DND-41 (cell line): ENCODE data around the gene PUS7L.
"Not testable (repeated sequence)": the region's sequence is repeated elsewhere in the genome, so short reads cannot be mapped to it uniquely, and the experiment has no call there.

Experiments used
- ATAC-seq: fragments of 200-7000 bp; cut with Tn5 transposase; 3 replicates; pipeline ENCODE4 v1.9.1; 2021; ENCODE audit warnings: low read depth; ENCODE audit not compliant: insufficient read depth
- DNase-seq: peaks from one replicate; pipeline ENCODE4 v3.0.0-alpha.2; 2020
- H2AFZ ChIP-seq: 2 replicates; pipeline ENCODE4 v1.6.0; 2012; ENCODE audit warnings: low read depth, low read length
- H3K27ac ChIP-seq: 2 replicates; pipeline ENCODE4 v1.5.1; 2012; ENCODE audit warnings: low read length, inconsistent platforms
- H3K27me3 ChIP-seq: fragments of 200-600 bp; sonication (generic); 2 replicates; pipeline ENCODE4 v1.6.0; 2012; ENCODE audit warnings: low read length, mild to moderate bottlenecking, inconsistent platforms; ENCODE audit not compliant: insufficient read depth, poor library complexity
- H3K36me3 ChIP-seq: 2 replicates; pipeline ENCODE4 v1.5.1; 2012; ENCODE audit warnings: low read length, inconsistent platforms; ENCODE audit not compliant: insufficient read depth
- H3K4me1 ChIP-seq: 2 replicates; pipeline ENCODE4 v1.5.1; 2012; ENCODE audit warnings: mild to moderate bottlenecking, low read length; ENCODE audit not compliant: insufficient read depth
- H3K4me2 ChIP-seq: 2 replicates; pipeline ENCODE4 v1.6.0; 2012; ENCODE audit warnings: mild to moderate bottlenecking, moderate library complexity, low read length, inconsistent platforms; ENCODE audit not compliant: insufficient read depth
- H3K4me3 ChIP-seq, 2 experiments: fragments of 200-600 bp in 1 of 2; shearing (Covaris generic) in 1 of 2; 2 replicates each; pipeline ENCODE4 v1.5.1; 2012 to 2016; ENCODE audit warnings: inconsistent platforms in 2 of 2, low read length in 2 of 2, mild to moderate bottlenecking in 2 of 2, low read depth in 1 of 2, moderate library complexity in 1 of 2
- H3K79me2 ChIP-seq: 2 replicates; pipeline ENCODE4 v1.6.0; 2012; ENCODE audit warnings: low read length, inconsistent platforms; ENCODE audit not compliant: insufficient read depth
- H3K9ac ChIP-seq: 2 replicates; pipeline ENCODE4 v1.6.0; 2012; ENCODE audit warnings: low read depth, mild to moderate bottlenecking, inconsistent platforms, low read length, moderate library complexity
- H3K9me3 ChIP-seq: 2 replicates; pipeline ENCODE4 v1.5.1; 2012; ENCODE audit warnings: low read length, moderate library complexity, mild to moderate bottlenecking, inconsistent platforms; ENCODE audit not compliant: insufficient read depth, severe bottlenecking
- H4K20me1 ChIP-seq: 2 replicates; pipeline ENCODE4 v1.6.0; 2012; ENCODE audit warnings: low read length; ENCODE audit not compliant: insufficient read depth
- EZH2 ChIP-seq: IDR thresholded peaks from 3 replicates; pipeline ENCODE4 v1.6.1; 2012; ENCODE audit warnings: borderline replicate concordance, low read depth, mild to moderate bottlenecking, moderate library complexity, low read length, inconsistent platforms; ENCODE audit not compliant: severe bottlenecking
- TF ChIP-seq, protein P1 (sequence below): IDR thresholded peaks from 2 replicates; pipeline ENCODE4 v1.5.1; 2012; ENCODE audit warnings: borderline replicate concordance, low read length, moderate library complexity, mild to moderate bottlenecking; ENCODE audit not compliant: poor library complexity, severe bottlenecking; ENCODE audit errors: extremely low read depth

PUS7L gene

DNA sequence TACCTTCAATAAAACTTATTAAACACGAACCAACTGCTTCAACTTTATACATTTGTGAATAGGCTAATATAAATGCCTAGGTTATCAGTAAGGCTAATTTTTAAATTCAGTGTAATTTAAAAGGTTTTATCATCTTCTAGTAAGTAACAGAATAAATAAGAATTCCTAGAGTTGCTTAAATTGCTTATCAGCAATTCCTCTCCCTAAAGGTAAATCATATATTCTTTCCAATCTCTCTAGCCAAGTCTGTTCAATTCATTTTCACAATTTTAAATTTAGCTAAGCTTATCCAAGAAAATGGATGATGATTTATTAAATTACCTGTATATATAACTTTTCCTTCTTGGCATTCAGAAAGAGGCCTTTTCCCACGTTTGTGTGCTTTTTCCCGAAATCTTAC, 4.6 kb downstream of the PUS7L start:
- no peak overlapping the region for H3K27ac ChIP-seq
- H3K36me3 ChIP-seq, result peaks cover 12% of the 10 kb centered on the region
- H2AFZ ChIP-seq, result no peak overlapping the region
- H4K20me1 ChIP-seq, result no peaks in the 10 kb centered on the region
- peaks cover 23% of the 10 kb centered on the region for H3K79me2 ChIP-seq
- H3K27me3 ChIP-seq, result no peaks in the 10 kb centered on the region
- H3K9ac ChIP-seq, result no peak overlapping the region
- no peak overlapping the region; a peak in 1 of 4 replicates for H3K4me3 ChIP-seq
- no peaks in the 10 kb centered on the region for H3K9me3 ChIP-seq
- TF ChIP-seq, protein P1, sequence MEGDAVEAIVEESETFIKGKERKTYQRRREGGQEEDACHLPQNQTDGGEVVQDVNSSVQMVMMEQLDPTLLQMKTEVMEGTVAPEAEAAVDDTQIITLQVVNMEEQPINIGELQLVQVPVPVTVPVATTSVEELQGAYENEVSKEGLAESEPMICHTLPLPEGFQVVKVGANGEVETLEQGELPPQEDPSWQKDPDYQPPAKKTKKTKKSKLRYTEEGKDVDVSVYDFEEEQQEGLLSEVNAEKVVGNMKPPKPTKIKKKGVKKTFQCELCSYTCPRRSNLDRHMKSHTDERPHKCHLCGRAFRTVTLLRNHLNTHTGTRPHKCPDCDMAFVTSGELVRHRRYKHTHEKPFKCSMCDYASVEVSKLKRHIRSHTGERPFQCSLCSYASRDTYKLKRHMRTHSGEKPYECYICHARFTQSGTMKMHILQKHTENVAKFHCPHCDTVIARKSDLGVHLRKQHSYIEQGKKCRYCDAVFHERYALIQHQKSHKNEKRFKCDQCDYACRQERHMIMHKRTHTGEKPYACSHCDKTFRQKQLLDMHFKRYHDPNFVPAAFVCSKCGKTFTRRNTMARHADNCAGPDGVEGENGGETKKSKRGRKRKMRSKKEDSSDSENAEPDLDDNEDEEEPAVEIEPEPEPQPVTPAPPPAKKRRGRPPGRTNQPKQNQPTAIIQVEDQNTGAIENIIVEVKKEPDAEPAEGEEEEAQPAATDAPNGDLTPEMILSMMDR, result no peak
- TF ChIP-seq EZH2, result no peak
- DNase-seq (no peak), ATAC-seq (no peak)
- no peak overlapping the region for H3K4me2 ChIP-seq
- H3K4me1 ChIP-seq, result peaks cover 46% of the 10 kb centered on the region

DNA sequence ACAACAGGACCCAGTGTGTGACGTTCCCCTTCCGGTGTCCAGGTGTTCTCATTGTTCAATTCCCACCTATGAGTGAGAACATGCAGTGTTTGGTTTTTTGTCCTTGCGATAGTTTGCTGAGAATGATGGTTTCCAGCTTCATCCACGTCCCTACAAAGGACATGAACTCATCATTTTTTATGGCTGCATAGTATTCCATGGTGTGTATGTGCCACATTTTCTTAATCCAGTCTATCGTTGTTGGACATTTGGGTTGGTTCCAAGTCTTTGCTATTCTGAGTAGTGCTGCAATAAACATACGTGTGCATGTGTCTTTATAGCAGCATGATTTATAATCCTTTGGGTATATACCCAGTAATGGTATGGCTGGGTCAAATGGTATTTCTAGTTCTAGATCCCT, 7.2 kb downstream of the PUS7L start:
- not testable (repeated sequence) for H3K4me3 ChIP-seq, H3K79me2 ChIP-seq, H3K9ac ChIP-seq, H3K9me3 ChIP-seq, H4K20me1 ChIP-seq, H3K27ac ChIP-seq, H3K4me2 ChIP-seq, DNase-seq, ATAC-seq, H2AFZ ChIP-seq, H3K27me3 ChIP-seq
- peaks cover 12% of the 10 kb centered on the region for H3K36me3 ChIP-seq
- H3K4me1 ChIP-seq, result peaks cover 27% of the 10 kb centered on the region; the same call in 1 of the 2 replicates

DNA sequence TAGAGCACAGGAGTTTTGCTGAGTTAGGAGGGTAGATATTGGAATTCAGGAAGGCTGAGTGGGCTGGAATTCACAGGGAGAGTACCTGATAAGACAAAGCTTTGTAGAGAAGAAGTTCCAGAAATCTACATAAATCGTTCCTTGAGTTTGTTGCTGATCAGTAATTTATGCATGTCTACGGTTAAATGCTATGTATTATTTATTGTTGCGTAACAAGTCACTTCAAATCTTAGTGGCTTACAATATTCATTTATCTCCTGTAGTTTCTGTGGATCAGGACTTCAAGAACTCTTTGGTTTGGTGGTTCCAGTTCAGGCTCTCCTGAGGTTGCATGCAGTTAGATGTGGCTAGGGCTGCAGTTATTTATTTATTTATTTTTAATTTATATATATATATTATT, 7.8 kb downstream of the PUS7L start:
- no peak for DNase-seq
- no peak overlapping the region for H3K27ac ChIP-seq
- TF ChIP-seq, protein P1, result no peak
- no peak for TF ChIP-seq EZH2

DNA sequence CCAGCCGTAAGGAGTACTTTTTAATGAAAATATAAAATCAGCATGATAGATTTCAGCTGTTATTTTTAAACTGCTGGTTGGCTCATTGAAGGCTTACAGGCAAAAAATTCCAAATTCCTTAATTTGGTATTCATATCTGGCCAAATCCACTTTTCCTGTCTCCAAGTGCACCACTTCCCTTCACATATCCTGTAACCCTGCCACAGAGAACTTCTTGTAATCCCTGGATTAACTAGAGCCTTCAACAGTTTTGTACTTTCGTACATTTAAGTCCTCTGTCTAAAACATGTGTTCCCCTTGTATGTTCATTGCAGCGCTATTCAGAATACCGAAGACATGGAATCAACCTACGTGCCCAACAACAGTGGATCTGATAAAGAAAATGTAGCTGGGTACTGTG, 9.6 kb downstream of the PUS7L start:
- Histone ChIP-seq H3K79me2 (no peaks in the 10 kb centered on the region), H3K4me2 (no peak overlapping the region), H3K27me3 (no peaks in the 10 kb centered on the region), H3K9ac (no peak overlapping the region), H3K9me3 (no peaks in the 10 kb centered on the region), H3K4me1 (peaks cover 17% of the 10 kb centered on the region; the same call in 1 of the 2 replicates), H3K36me3 (peaks cover 21% of the 10 kb centered on the region), H2AFZ (no peak overlapping the region), H3K27ac (no peak overlapping the region), H4K20me1 (no peaks in the 10 kb centered on the region), H3K4me3 (no peak overlapping the region)
- TF ChIP-seq, protein P1, result no peak
- no peak for TF ChIP-seq EZH2
- DNase-seq (no peak), ATAC-seq (no peak)

More for the DNA sequence above, 7.8 kb downstream of the PUS7L start:
- H3K9ac ChIP-seq, result no peak overlapping the region
- no peak for ATAC-seq
- H4K20me1 ChIP-seq, result no peaks in the 10 kb centered on the region
- no peak overlapping the region for H3K4me3 ChIP-seq
- no peaks in the 10 kb centered on the region for H3K79me2 ChIP-seq
- peaks cover 12% of the 10 kb centered on the region for H3K36me3 ChIP-seq
- no peaks in the 10 kb centered on the region for H3K9me3 ChIP-seq
- no peak overlapping the region for H3K4me2 ChIP-seq
- no peaks in the 10 kb centered on the region for H3K27me3 ChIP-seq
- peaks cover 21% of the 10 kb centered on the region; the same call in 1 of the 2 replicates for H3K4me1 ChIP-seq
- H2AFZ ChIP-seq, result no peak overlapping the region
